ENCODE results near the gene SLC7A4. TPM values are rescaled to one million over a fixed set of nuclear protein-coding genes. Genes with fewer than 3 reads are reported as not detected.

Gene SLC7A4
- total and polyA plus RNA-seq, 2 donors: 0.19 to 0.37 TPM

- no peak overlapping the region for H3K4me3 ChIP-seq (ENCODE audit: low read length in 2 of 2)
- no peak for DNase-seq (ENCODE audit: low read depth in 6 of 9, low spot score in 9 of 9)
- no peaks in the 10 kb centered on the region for H3K9me3 ChIP-seq (ENCODE audit: control insufficient read depth in 2 of 2, insufficient read depth in 1 of 2, low read length in 1 of 2)
- no peak overlapping the region for H3K27ac ChIP-seq (ENCODE audit: low read depth in 1 of 2, low read length in 1 of 2)
- peaks cover 0 to 53% of the 10 kb centered on the region in 2 donors for H3K27me3 ChIP-seq (ENCODE audit: control insufficient read depth in 2 of 2, insufficient read depth in 1 of 2, low read length in 1 of 2)
- no peaks in the 10 kb centered on the region for H3K36me3 ChIP-seq (ENCODE audit: control insufficient read depth in 2 of 2, insufficient read depth in 2 of 2, low read length in 1 of 2)
- H3K4me1 ChIP-seq (ENCODE audit: control insufficient read depth in 2 of 2, insufficient read depth in 2 of 2, low read length in 2 of 2): peaks cover 6 to 13% of the 10 kb centered on the region in 2 donors
- WGBS: 96% methylated on average over 12 of the region's 12 CpGs
Observed at GRCh38 chr22:21032868-21033688, 717 bp upstream of the SLC7A4 start.

- Histone ChIP-seq H3K36me3 (ENCODE audit: control insufficient read depth in 2 of 2, insufficient read depth in 2 of 2, low read length in 1 of 2) (no peaks in the 10 kb centered on the region), H3K9me3 (ENCODE audit: control insufficient read depth in 2 of 2, insufficient read depth in 1 of 2, low read length in 1 of 2) (no peaks in the 10 kb centered on the region), H3K4me3 (ENCODE audit: low read length in 2 of 2) (peak overlapping the region in 1 of 2 donors; percentile 46), H3K27ac (ENCODE audit: low read depth in 1 of 2, low read length in 1 of 2) (no peak overlapping the region), H3K4me1 (ENCODE audit: control insufficient read depth in 2 of 2, insufficient read depth in 2 of 2, low read length in 2 of 2) (peaks cover 6 to 23% of the 10 kb centered on the region in 2 donors), H3K27me3 (ENCODE audit: control insufficient read depth in 2 of 2, insufficient read depth in 1 of 2, low read length in 1 of 2) (peaks cover 0 to 53% of the 10 kb centered on the region in 2 donors)
- no peak for DNase-seq (ENCODE audit: low read depth in 6 of 9, low spot score in 9 of 9)
- 92% methylated on average over 18 of the region's 18 CpGs for WGBS
Observed at GRCh38 chr22:21031545-21032036, 770 bp downstream of the SLC7A4 start.

- no peak for DNase-seq (ENCODE audit: low read depth in 6 of 9, low spot score in 9 of 9)
- 94% methylated on average over 40 of the region's 40 CpGs for WGBS
- peaks cover 0 to 49% of the 10 kb centered on the region in 2 donors for H3K27me3 ChIP-seq (ENCODE audit: control insufficient read depth in 2 of 2, insufficient read depth in 1 of 2, low read length in 1 of 2)
Observed at GRCh38 chr22:21030621-21031544, 1.5 kb downstream of the SLC7A4 start.

GRCh38 chr22:21030032-21030431, 2.3 kb downstream of the SLC7A4 start:
- H3K36me3 ChIP-seq (ENCODE audit: control insufficient read depth in 2 of 2, insufficient read depth in 2 of 2, low read length in 1 of 2): no peaks in the 10 kb centered on the region
- WGBS: 97% methylated on average over 15 of the region's 15 CpGs
- H3K9me3 ChIP-seq (ENCODE audit: control insufficient read depth in 2 of 2, insufficient read depth in 1 of 2, low read length in 1 of 2): no peaks in the 10 kb centered on the region
- peaks cover 14 to 39% of the 10 kb centered on the region in 2 donors for H3K4me1 ChIP-seq (ENCODE audit: control insufficient read depth in 2 of 2, insufficient read depth in 2 of 2, low read length in 2 of 2)
- peaks cover 0 to 46% of the 10 kb centered on the region in 2 donors for H3K27me3 ChIP-seq (ENCODE audit: control insufficient read depth in 2 of 2, insufficient read depth in 1 of 2, low read length in 1 of 2)
- no peak overlapping the region for H3K27ac ChIP-seq (ENCODE audit: low read depth in 1 of 2, low read length in 1 of 2)
- DNase-seq (ENCODE audit: low read depth in 6 of 9, low spot score in 9 of 9): no peak
- H3K4me3 ChIP-seq (ENCODE audit: low read length in 2 of 2): no peak overlapping the region

More at GRCh38 chr22:21030621-21031544, 1.5 kb downstream of the SLC7A4 start:
- Histone ChIP-seq H3K4me1 (ENCODE audit: control insufficient read depth in 2 of 2, insufficient read depth in 2 of 2, low read length in 2 of 2) (peaks cover 8 to 30% of the 10 kb centered on the region in 2 donors), H3K36me3 (ENCODE audit: control insufficient read depth in 2 of 2, insufficient read depth in 2 of 2, low read length in 1 of 2) (no peaks in the 10 kb centered on the region), H3K4me3 (ENCODE audit: low read length in 2 of 2) (no peak overlapping the region), H3K9me3 (ENCODE audit: control insufficient read depth in 2 of 2, insufficient read depth in 1 of 2, low read length in 1 of 2) (no peaks in the 10 kb centered on the region), H3K27ac (ENCODE audit: low read depth in 1 of 2, low read length in 1 of 2) (no peak overlapping the region)

GRCh38 chr22:21029486-21030025, 2.8 kb downstream of the SLC7A4 start:
- peaks cover 0 to 44% of the 10 kb centered on the region in 2 donors for H3K27me3 ChIP-seq (ENCODE audit: control insufficient read depth in 2 of 2, insufficient read depth in 1 of 2, low read length in 1 of 2)
- H3K4me1 ChIP-seq (ENCODE audit: control insufficient read depth in 2 of 2, insufficient read depth in 2 of 2, low read length in 2 of 2): peaks cover 14 to 41% of the 10 kb centered on the region in 2 donors
- 91% methylated on average over 12 of the region's 12 CpGs for WGBS
- H3K9me3 ChIP-seq (ENCODE audit: control insufficient read depth in 2 of 2, insufficient read depth in 1 of 2, low read length in 1 of 2): no peaks in the 10 kb centered on the region
- no peak overlapping the region for H3K4me3 ChIP-seq (ENCODE audit: low read length in 2 of 2)
- no peaks in the 10 kb centered on the region for H3K36me3 ChIP-seq (ENCODE audit: control insufficient read depth in 2 of 2, insufficient read depth in 2 of 2, low read length in 1 of 2)
- H3K27ac ChIP-seq (ENCODE audit: low read depth in 1 of 2, low read length in 1 of 2): no peak overlapping the region
- no peak for DNase-seq (ENCODE audit: low read depth in 6 of 9, low spot score in 9 of 9)

- 93% methylated on average over 13 of the region's 13 CpGs for WGBS
- DNase-seq (ENCODE audit: low read depth in 6 of 9, low spot score in 9 of 9): no peak
- peaks cover 14 to 41% of the 10 kb centered on the region in 2 donors for H3K4me1 ChIP-seq (ENCODE audit: control insufficient read depth in 2 of 2, insufficient read depth in 2 of 2, low read length in 2 of 2)
- H3K9me3 ChIP-seq (ENCODE audit: control insufficient read depth in 2 of 2, insufficient read depth in 1 of 2, low read length in 1 of 2): no peaks in the 10 kb centered on the region
- no peaks in the 10 kb centered on the region for H3K36me3 ChIP-seq (ENCODE audit: control insufficient read depth in 2 of 2, insufficient read depth in 2 of 2, low read length in 1 of 2)
- no peak overlapping the region for H3K27ac ChIP-seq (ENCODE audit: low read depth in 1 of 2, low read length in 1 of 2)
- H3K4me3 ChIP-seq (ENCODE audit: low read length in 2 of 2): no peak overlapping the region
- H3K27me3 ChIP-seq (ENCODE audit: control insufficient read depth in 2 of 2, insufficient read depth in 1 of 2, low read length in 1 of 2): peaks cover 0 to 39% of the 10 kb centered on the region in 2 donors
Observed at GRCh38 chr22:21028277-21029251, 3.8 kb downstream of the SLC7A4 start.

- 92% methylated on average over 14 of the region's 14 CpGs for WGBS
- Histone ChIP-seq H3K36me3 (ENCODE audit: control insufficient read depth in 2 of 2, insufficient read depth in 2 of 2, low read length in 1 of 2) (no peaks in the 10 kb centered on the region), H3K9me3 (ENCODE audit: control insufficient read depth in 2 of 2, insufficient read depth in 1 of 2, low read length in 1 of 2) (no peaks in the 10 kb centered on the region), H3K27me3 (ENCODE audit: control insufficient read depth in 2 of 2, insufficient read depth in 1 of 2, low read length in 1 of 2) (peaks cover 0 to 23% of the 10 kb centered on the region in 2 donors), H3K4me1 (ENCODE audit: control insufficient read depth in 2 of 2, insufficient read depth in 2 of 2, low read length in 2 of 2) (peaks cover 12 to 35% of the 10 kb centered on the region in 2 donors), H3K4me3 (ENCODE audit: low read length in 2 of 2) (no peak overlapping the region), H3K27ac (ENCODE audit: low read depth in 1 of 2, low read length in 1 of 2) (no peak overlapping the region)
- no peak for DNase-seq (ENCODE audit: low read depth in 6 of 9, low spot score in 9 of 9)
Observed at GRCh38 chr22:21026783-21027692, 5.3 kb downstream of the SLC7A4 start.

Measured in thymus (tissue), 11 donors.